NCI-H2196 treated with DMSO at 0.1 percent for 48 hours (cell line): ENCODE measurements around the gene SEC63.
"Not testable (repeated sequence)": the region's sequence is repeated elsewhere in the genome, so short reads cannot be mapped to it uniquely, and the experiment has no call there.

Source experiments
- DNase-seq: peaks from one replicate; lab custom pipeline; 2025; ENCODE audit not compliant: unreplicated experiment; lab: John Stamatoyannopoulos, UW

SEC63 gene, protein sequence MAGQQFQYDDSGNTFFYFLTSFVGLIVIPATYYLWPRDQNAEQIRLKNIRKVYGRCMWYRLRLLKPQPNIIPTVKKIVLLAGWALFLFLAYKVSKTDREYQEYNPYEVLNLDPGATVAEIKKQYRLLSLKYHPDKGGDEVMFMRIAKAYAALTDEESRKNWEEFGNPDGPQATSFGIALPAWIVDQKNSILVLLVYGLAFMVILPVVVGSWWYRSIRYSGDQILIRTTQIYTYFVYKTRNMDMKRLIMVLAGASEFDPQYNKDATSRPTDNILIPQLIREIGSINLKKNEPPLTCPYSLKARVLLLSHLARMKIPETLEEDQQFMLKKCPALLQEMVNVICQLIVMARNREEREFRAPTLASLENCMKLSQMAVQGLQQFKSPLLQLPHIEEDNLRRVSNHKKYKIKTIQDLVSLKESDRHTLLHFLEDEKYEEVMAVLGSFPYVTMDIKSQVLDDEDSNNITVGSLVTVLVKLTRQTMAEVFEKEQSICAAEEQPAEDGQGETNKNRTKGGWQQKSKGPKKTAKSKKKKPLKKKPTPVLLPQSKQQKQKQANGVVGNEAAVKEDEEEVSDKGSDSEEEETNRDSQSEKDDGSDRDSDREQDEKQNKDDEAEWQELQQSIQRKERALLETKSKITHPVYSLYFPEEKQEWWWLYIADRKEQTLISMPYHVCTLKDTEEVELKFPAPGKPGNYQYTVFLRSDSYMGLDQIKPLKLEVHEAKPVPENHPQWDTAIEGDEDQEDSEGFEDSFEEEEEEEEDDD

DNA sequence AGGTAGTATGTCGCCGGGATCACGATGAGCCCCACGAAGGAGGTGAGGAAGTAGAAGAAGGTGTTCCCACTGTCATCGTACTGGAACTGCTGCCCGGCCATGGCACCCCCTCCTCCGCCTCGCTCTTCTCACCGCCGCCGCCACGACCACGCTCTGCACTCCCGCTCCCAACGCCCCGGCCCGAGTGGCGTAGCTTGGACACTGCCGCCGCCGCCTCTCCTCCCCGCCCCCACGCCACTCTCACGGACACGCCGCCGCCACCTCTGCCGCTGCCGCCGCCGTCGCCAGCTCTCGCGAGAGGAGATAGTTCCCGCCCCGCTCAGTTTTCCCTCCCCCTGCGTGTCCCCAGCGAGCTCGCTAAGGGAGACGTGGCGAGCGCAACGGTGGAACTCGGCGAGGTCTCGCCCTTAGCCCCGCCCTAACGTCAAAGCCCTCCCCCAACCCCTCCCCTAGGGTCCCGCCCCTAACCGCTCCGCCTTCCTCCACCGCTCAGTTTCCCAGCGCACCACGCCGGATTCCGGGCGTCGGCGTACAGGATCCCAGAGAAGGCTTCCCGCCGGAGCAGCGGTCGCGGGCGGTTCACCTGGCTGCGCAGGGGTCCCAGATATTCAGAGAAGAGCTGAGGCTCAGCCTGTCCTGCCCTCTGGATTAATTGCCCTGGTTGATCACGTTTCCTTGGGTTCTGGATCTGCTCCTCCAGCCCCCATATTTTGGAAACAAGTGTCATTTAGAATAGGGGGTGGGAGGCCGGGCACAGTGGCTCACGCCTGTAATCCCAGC, at the start of gene SEC63:
Gene SEC63 (minus strand): TSS at position 300 of the 780 bp plus-strand sequence. CDS start 199 bp downstream, at position 101.
- peak; percentile 90 for DNase-seq

- no peak for DNase-seq
These were observed 48.0 kb upstream of the SEC63 start for GRCh38 chr6:108005961-108006360.

GRCh38 chr6:108004861-108005260, 46.9 kb upstream of the SEC63 start:
- DNase-seq, result no peak

DNA sequence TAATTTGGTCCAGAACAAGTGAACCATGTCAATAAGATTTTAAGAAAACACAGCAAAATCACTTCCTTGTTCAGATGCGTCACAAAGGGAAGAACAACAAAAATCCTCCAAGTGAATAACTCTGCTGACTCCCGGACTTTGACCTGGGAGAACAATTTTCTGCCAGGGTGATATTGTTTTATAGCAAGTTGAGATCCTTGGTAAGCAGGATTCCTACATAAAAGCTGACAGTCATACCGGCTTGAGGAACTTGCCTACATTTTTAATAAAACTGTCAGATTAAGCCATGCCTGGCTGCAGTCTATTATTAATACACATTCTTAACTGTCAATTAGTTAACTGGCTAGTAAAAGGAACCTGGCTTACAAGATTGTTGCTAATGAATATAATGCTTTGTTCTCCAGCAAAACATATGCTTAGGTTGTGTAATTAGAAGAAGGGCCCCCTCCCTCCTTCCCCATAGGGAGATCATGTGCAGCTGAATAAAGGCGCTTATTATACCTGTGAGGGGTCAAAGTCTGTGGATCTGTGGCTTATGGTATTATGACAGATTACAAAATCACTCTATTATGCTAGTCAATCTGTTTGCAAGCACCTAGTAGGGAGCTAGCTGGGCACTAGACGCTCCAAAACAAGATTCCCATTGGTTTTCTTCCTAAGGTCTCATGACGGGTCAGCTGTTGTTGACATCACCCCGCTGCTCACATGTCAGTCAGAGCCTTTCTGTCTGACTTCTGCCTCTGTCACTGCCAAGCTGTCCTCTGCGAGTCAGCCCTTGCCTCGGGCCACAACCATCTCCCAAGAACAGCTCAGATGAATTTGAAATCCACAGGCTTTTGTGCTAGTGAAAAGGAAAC, 44.6 kb upstream of the SEC63 start:
- DNase-seq, result no peak

DNA sequence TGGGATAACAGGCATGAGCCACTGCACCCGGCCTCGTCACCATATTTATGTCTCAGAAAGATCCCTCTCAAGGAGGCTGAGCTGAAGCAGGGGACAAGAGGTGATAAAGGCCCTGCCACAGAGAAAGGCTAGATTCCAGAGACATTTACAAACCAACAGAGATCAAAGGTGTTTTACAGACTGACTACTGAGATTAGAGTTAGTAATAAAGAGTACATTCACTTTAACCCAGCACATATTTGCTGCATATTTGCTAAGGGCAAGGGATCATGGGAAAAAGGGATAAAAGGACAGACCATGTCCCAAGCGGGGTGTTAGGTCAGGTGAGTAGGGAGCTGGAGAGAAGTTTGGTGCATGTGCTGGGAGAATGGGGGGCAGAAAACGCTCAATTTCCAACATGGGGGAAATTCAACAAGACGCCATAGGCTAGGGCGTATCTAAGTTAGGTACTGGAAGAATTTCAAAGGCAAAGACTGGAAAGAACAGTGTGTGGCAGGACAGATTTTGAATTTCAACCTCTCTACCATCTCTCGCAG, 43.8 kb upstream of the SEC63 start:
- no peak for DNase-seq

DNA sequence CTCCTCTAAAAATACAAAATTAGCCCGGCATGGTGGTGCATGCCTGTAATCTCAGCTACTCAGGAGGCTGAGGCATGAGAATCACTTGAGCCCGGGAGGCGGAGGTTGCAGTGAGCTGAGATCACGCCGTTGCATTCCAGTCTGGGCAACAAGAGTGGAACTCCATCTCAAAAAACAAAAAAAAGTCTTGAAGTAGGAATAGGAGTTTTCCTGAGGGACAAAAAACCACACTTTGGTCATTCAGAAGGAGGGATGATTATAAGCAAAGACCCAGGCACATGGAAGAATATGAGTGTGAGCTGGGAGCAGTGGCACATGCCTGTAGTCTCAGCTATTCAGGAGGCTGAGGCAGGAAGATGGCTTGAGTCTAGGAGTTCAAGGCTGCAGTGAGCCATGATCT, 42.3 kb upstream of the SEC63 start:
- not testable (repeated sequence) for DNase-seq

DNA sequence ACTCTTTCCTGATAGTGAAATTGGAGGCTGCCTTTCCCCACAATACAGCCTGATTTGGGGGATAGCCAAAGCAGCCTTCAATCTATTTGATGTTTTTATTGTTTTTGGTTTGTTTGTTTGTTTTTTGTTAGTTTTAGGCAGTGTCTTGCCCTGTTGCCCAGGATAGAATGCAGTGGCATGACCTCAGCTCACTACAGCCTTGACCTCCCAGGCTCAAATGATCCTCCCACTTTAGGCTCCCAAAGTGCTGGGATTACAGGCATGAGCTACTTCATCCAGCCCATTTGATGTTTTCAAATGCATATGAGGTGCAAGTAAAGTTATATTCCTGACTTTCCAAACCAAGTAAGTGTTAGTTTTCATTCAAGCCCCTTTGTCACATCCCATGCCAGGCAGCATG, 41.3 kb upstream of the SEC63 start:
- no peak for DNase-seq

DNA sequence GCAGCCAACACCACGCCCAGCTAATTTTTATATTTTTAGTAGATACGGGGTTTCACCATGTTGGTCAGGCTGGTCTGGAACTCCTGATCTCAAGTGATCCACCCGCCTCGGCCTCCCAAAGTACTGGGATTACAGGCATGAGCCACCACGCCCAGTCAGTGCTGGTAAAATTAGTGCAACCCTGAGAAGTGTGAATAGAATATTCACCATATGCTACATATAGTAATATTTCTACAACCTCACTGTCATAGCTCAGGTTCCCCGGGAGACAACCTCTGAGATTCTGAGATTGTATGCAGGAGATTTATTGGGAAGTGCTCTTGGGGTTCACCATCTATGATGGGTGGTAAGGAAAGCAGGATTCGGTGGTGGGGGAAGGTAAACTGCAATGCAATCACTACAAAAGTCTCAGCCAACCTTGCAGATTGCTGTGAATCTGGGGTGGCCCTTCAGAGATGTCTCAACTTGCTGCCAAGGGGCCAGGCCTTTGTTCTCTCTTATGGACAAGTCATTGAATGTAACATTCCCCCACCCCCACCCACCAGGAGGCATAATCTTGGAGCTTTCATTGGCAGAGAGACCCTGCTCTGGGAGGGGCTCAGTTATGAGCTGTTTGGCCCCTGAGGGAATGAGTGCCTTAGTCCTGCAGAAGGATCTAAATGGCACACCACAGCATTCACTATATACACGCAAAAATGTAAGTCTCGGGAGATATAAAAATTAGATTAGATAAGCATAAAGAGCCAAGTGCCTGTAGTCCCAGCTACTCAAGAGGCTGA, 34.0 kb upstream of the SEC63 start:
- DNase-seq, result no peak

GRCh38 chr6:107991061-107991460, 33.1 kb upstream of the SEC63 start:
- DNase-seq, result no peak

GRCh38 chr6:107990587-107990986, 32.6 kb upstream of the SEC63 start:
- not testable (repeated sequence) for DNase-seq

GRCh38 chr6:107989166-107990094, 31.4 kb upstream of the SEC63 start:
- DNase-seq, result no peak

- DNase-seq, result no peak
These were observed 30.6 kb upstream of the SEC63 start for GRCh38 chr6:107988570-107988969.

DNA sequence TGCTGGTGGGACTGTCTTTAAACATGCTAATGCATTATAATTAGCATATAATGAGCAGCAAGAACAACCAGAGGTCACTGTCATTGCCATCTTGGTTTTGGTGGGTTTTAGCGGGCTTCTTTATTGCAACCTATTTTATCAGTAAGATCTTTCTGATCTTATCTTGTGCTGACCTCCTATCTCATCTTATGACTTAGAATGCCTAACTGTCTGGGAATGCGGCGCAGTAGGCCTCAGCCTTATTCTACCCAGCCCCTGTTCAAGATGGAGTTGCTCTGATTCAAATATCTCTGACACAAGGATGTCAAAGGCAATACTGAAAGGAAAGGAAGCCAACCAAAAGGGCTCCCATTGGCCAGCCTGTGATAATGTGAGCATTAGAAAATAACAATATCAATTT, 29.8 kb upstream of the SEC63 start:
- no peak for DNase-seq

GRCh38 chr6:107985701-107986100, 27.7 kb upstream of the SEC63 start:
- no peak for DNase-seq

DNA sequence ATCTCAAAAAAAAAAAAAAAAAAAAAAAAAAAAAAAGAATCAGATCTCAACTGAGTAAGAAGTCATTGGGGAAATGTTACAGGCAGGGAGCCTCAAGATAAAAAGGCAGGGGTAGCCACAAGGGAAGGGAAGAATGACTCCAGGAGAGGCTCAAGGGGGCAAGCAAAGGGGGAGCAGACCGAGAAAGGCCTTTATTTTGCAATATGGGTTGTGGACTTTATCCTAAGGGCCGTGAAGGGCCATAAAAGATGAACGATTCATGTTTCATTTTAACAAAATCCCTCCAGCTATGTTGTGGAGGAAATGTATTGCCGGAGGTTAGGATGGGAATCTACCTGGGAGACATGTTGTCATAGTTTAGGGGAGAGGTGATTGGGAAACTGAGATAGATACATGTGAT, 25.8 kb upstream of the SEC63 start:
- no peak for DNase-seq

- no peak for DNase-seq
These were observed 24.5 kb upstream of the SEC63 start for GRCh38 chr6:107982486-107982885.

DNA sequence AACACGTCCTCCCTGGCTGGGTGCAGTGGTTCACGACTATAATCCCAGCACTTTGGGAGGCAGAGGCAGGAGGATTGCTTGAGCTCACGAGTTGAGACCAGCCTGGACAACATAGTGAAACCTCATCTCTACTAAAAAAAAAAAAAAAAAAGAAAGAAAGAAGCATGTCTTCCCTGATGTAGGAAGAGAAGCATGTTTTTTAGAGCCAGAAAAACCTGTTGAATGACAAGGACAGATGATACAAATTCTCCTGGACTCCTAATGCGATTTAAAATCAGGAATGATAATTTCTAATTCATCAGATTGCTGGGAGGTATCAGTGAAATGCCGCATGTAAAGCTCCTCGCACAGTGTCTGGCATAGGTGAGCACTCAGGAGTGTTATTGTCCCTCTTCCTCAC, 23.7 kb upstream of the SEC63 start:
- DNase-seq, result no peak

GRCh38 chr6:107977283-107977682, 19.3 kb upstream of the SEC63 start:
- DNase-seq, result no peak
